HEK293T (cell line): ENCODE data around the gene IFNL1.

Experiments
- ARNT ChIP-seq: fragments of 450-650 bp; IDR thresholded peaks from 2 replicates; pipeline ENCODE4 v1.6.1; 2017; ENCODE audit warnings: mild to moderate bottlenecking
- BHLHE40 ChIP-seq: fragments of 450-650 bp; IDR thresholded peaks from 2 replicates; pipeline ENCODE4 v1.6.1; 2016; ENCODE audit warnings: mild to moderate bottlenecking, moderate library complexity, borderline replicate concordance
- FOXA1 ChIP-seq: fragments of 450-650 bp; IDR thresholded peaks from 2 replicates; pipeline ENCODE4 v1.6.1; 2016; ENCODE audit warnings: mild to moderate bottlenecking
- FOXK2 ChIP-seq: fragments of 450-650 bp; IDR thresholded peaks from 2 replicates; pipeline ENCODE4 v1.6.1; 2016; ENCODE audit warnings: mild to moderate bottlenecking
- FOXM1 ChIP-seq: fragments of 450-650 bp; IDR thresholded peaks from 2 replicates; pipeline ENCODE4 v1.6.1; 2017; ENCODE audit warnings: mild to moderate bottlenecking, borderline replicate concordance
- HDGF ChIP-seq: fragments of 450-650 bp; IDR thresholded peaks from 2 replicates; pipeline ENCODE4 v1.6.1; 2017; ENCODE audit warnings: antibody characterized with exemption, borderline replicate concordance
- PKNOX1 ChIP-seq: fragments of 450-650 bp; IDR thresholded peaks from 2 replicates; pipeline ENCODE4 v1.6.1; 2016
- SP1 ChIP-seq: fragments of 450-650 bp; IDR thresholded peaks from 2 replicates; pipeline ENCODE4 v1.6.1; 2017
- SUZ12 ChIP-seq: fragments of 450-650 bp; IDR thresholded peaks from 2 replicates; pipeline ENCODE4 v1.6.1; 2016; ENCODE audit warnings: mild to moderate bottlenecking

- no peak for TF ChIP-seq BHLHE40
- no peak for TF ChIP-seq SUZ12
- TF ChIP-seq SP1: no peak
- TF ChIP-seq FOXM1: no peak
- no peak for TF ChIP-seq ARNT
- TF ChIP-seq FOXK2: no peak
- no peak for TF ChIP-seq FOXA1
- TF ChIP-seq PKNOX1: no peak
- TF ChIP-seq HDGF: no peak
Measured at GRCh38 chr19:39342647-39343305, 46.6 kb downstream of the IFNL1 start.
